K562 (cell line): ENCODE data around the gene SLC25A33. TPM values are rescaled to one million over a fixed set of nuclear protein-coding genes. Genes with fewer than 3 reads are reported as not detected.

Experiments used
- ATAC-seq: fragments of 200-7000 bp; cut with Tn5 transposase; 3 replicates; pipeline ENCODE4 v1.9.1; 2020; ENCODE audit warnings: moderate library complexity
- BruUV-seq: library from RNA; stranded (reverse); fragments of 400-500 nt; replicated peaks from 2 replicates; lab custom pipeline; 2021; lab: Mats Ljungman, UMichigan
- CTCF ChIA-PET: fragments of 300-600 bp; formaldehyde crosslinking; extraction: SDS; loops from one replicate; lab custom pipeline; 2021; ENCODE audit warnings: low intra/inter-chr PET ratio; lab: Yijun Ruan, JAX
- POLR2A ChIA-PET: fragments of 300-600, 350-650 bp; sonication (Branson Sonifier 250); formaldehyde crosslinking; extraction: SDS; loops from one replicate; lab custom pipeline; 2021; ENCODE audit warnings: antibody characterized with exemption, inconsistent platforms; lab: Yijun Ruan, JAX
- DNase-seq, 4 experiments: peaks; one replicate each; pipeline versions ENCODE4 v3.0.0 to v3.0.0-alpha.2; 2011 to 2018; ENCODE audit warnings: low spot score in 3 of 4, mixed read lengths in 3 of 4; ENCODE audit errors: extremely low read depth in 1 of 4
- FAIRE-seq: peaks from 2 replicates; lab custom pipeline; 2011; peaks lifted over from hg19 to GRCh38; lab: Jason Lieb, UNC
- H2AFZ ChIP-seq: 2 replicates; pipeline ENCODE4 v1.6.0; 2011; ENCODE audit warnings: low read depth, low read length, control low read depth, inconsistent platforms
- H3K27ac ChIP-seq: fragments of 200-600 bp; 3 replicates; pipeline ENCODE4 v1.8.0; 2011; ENCODE audit warnings: low read depth, mild to moderate bottlenecking, control low read depth, inconsistent platforms, low read length, moderate library complexity, mixed read lengths; ENCODE audit errors: extremely low read depth
- H3K27me3 ChIP-seq, 2 experiments: fragments of 300-600 bp in 1 of 2; 2 replicates in 1 of 2; 3 replicates in 1 of 2; pipeline versions ENCODE4 v1.6.0 to v1.8.0; 2011; ENCODE audit warnings: inconsistent platforms in 2 of 2, low read length in 2 of 2, mild to moderate bottlenecking in 1 of 2, mixed read lengths in 1 of 2, moderate library complexity in 1 of 2; ENCODE audit not compliant: control insufficient read depth in 2 of 2, insufficient read depth in 2 of 2
- H3K36me3 ChIP-seq: fragments of 300-600 bp; 3 replicates; pipeline ENCODE4 v1.8.0; 2011; ENCODE audit warnings: mild to moderate bottlenecking, low read length, inconsistent platforms; ENCODE audit not compliant: control insufficient read depth, insufficient read depth
- H3K4me1 ChIP-seq, 2 experiments: fragments of 200-600 bp in 1 of 2; replicated peaks in 1 of 2; 2 replicates in 1 of 2; 3 replicates in 1 of 2; pipeline versions ENCODE4 v1.5.1 to v1.8.0; 2011; ENCODE audit warnings: inconsistent platforms in 2 of 2, low read length in 2 of 2, mild to moderate bottlenecking in 1 of 2, mixed read lengths in 1 of 2, moderate library complexity in 1 of 2; ENCODE audit not compliant: control insufficient read depth in 2 of 2, insufficient read depth in 2 of 2
- H3K4me2 ChIP-seq: 2 replicates; pipeline ENCODE4 v1.6.1; 2011; ENCODE audit warnings: low read length, control low read depth, inconsistent platforms, mixed read lengths; ENCODE audit not compliant: insufficient read depth
- H3K4me3 ChIP-seq: fragments of 200-600 bp; sonication (generic), shearing (Covaris generic); 2 replicates; pipeline ENCODE4 v1.5.1; 2016; ENCODE audit warnings: control low read depth, inconsistent platforms
- H3K79me2 ChIP-seq: fragments of 200-600 bp; 3 replicates; pipeline ENCODE4 v1.8.0; 2011; ENCODE audit warnings: low read length, inconsistent platforms; ENCODE audit not compliant: control insufficient read depth, insufficient read depth
- H3K9ac ChIP-seq, 2 experiments: 2 replicates each; pipeline versions ENCODE4 v1.6.0 to v1.6.1; 2011; ENCODE audit warnings: low read depth in 2 of 2, low read length in 2 of 2, control low read depth in 1 of 2, inconsistent platforms in 1 of 2, mild to moderate bottlenecking in 1 of 2, mixed read lengths in 1 of 2; ENCODE audit not compliant: insufficient read depth in 1 of 2
- H3K9me1 ChIP-seq: one replicate; pipeline ENCODE4 v1.6.0; 2011; ENCODE audit warnings: inconsistent platforms, mild to moderate bottlenecking, low read length, moderate library complexity; ENCODE audit not compliant: control insufficient read depth, insufficient read depth
- H3K9me3 ChIP-seq: replicated peaks from 2 replicates; pipeline ENCODE4 v1.5.1; 2011; ENCODE audit warnings: low read depth, low read length, inconsistent platforms; ENCODE audit not compliant: control insufficient read depth, insufficient read depth
- H4K20me1 ChIP-seq: replicated peaks from 2 replicates; pipeline ENCODE4 v1.6.1; 2011; ENCODE audit warnings: low read length, inconsistent platforms, mixed read lengths; ENCODE audit not compliant: control insufficient read depth, insufficient read depth
- ZNF280A ChIP-seq: fragments of 450-650 bp; IDR thresholded peaks from 2 replicates; pipeline ENCODE4 v1.6.1; 2018; ENCODE audit warnings: mild to moderate bottlenecking, low read depth; ENCODE audit not compliant: partially characterized antibody
- WGBS: fragments of 100-300 bp; shearing (Covaris generic); methylation state at CpG from one replicate; pipeline ENCODE4 v1.1.6; 2016; ENCODE audit warnings: low coverage, mixed read lengths; ENCODE audit not compliant: insufficient coverage; ENCODE audit errors: missing lambda C conversion rate; 5-methylcytosine and 5-hydroxymethylcytosine counted together
- in situ Hi-C: fragments of 300-500 bp; cut with MboI; formaldehyde crosslinking; loops from 4 replicates; pipeline ENCODE4 v1.15.0; 2018; ENCODE audit warnings: inconsistent platforms, mixed read lengths
- intact Hi-C: fragments of 100-400 bp; cut with micrococcal nuclease; formaldehyde crosslinking; loops from 2 replicates; pipeline ENCODE4 v1.14.2; 2022
- polyA plus RNA-seq, 8 experiments: library from polyadenylated mRNA; depleted of rRNA in 4 of 8; stranded (reverse) in 5 of 8; unstranded in 3 of 8; fragments of >200 nt; fragmentation: Nextera tagmentation in 2 of 8; fragmentation: Illumina TruSeq in 1 of 8; extraction: Ambion mirVana in 2 of 8; extraction: Trizol in 1 of 8; gene quantifications; 2 replicates each; pipeline versions ENCODE4 v1.2.1 to v1.2.3, GENCODE V29; 2011 to 2014; ENCODE audit warnings: inconsistent platforms in 1 of 8, missing spikeins in 1 of 8
- total RNA-seq, 7 experiments: library from RNA; depleted of rRNA in 6 of 7; stranded (reverse); fragments of >200 nt in 6 of 7; fragmentation: Illumina TruSeq in 2 of 7; extraction: Trizol in 2 of 7; gene quantifications; 2 replicates each; pipeline versions ENCODE4 v1.2.1 to v1.2.3, GENCODE V29; 2011 to 2021; ENCODE audit warnings: low replicate concordance in 1 of 7
- TF ChIP-seq, protein P1 (sequence below): fragments of 250-450 bp; sonication (Bioruptor Pico); IDR thresholded peaks from 2 replicates; pipeline ENCODE4 v1.8.0; 2022; ENCODE audit warnings: inconsistent platforms, mild to moderate bottlenecking, moderate library complexity, borderline replicate concordance

SLC25A33 gene
- total and polyA plus RNA-seq, 9 of the 15 experiments (the other 6 are each of a cell fraction or from before 2014, with no cell fraction given): 3.2 to 23.5 (median 17.5) TPM

DNA sequence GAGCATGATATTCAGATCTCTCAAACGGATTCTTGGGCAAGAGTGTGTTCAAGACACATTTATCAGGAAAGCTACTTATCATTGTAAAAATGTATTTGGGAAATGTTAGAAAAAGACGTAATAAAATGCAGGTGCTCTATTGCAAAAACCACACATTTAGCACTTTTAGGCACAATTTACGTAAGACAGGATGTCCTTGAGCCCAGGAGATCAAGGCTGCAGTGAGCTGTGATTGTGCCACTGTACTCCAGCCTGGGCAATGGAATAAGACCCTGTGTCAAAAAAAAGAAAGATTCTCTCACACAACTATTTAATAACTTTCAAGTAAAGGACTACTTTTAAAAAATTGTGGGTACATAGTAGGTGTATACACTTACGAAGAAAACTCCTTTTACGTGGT, 18.4 kb downstream of the SLC25A33 start:
- Histone ChIP-seq H3K27me3 (no peaks in the 10 kb centered on the region), H3K9me3 (no peaks in the 10 kb centered on the region), H3K4me3 (no peak overlapping the region)
- intact Hi-C loops (no loop called here), in situ Hi-C loops (no loop called here)
- WGBS: 85% methylated on average over 5 of the region's 5 CpGs
- no peak for TF ChIP-seq ZNF280A
- TF ChIP-seq, protein P1, sequence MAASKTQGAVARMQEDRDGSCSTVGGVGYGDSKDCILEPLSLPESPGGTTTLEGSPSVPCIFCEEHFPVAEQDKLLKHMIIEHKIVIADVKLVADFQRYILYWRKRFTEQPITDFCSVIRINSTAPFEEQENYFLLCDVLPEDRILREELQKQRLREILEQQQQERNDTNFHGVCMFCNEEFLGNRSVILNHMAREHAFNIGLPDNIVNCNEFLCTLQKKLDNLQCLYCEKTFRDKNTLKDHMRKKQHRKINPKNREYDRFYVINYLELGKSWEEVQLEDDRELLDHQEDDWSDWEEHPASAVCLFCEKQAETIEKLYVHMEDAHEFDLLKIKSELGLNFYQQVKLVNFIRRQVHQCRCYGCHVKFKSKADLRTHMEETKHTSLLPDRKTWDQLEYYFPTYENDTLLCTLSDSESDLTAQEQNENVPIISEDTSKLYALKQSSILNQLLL (CRISPR knock-in tag): 0 out of 2 replicates have a peak, but pooled peaks have one; percentile 25
- TF ChIP-seq, all 486 proteins: peak for 1
- ATAC-seq (no peak), FAIRE-seq (no peak), DNase-seq (no peak)
- ChIA-PET CTCF (interaction anchor here (0.8 kb wide), 1 partner anchor 63 kb away, joined by 4 read pairs; no protein-coding TSS in a partner anchor), POLR2A (interaction anchor here (0.7 to 1.8 kb wide), 7 partner anchors 9 to 20 kb away, joined by 3 to 8 read pairs (median 4); partner anchors contain the start of gene SLC25A33)
- BruUV-seq: no TSS peak
- H3K27ac ChIP-seq: no peak overlapping the region
- H2AFZ ChIP-seq: no peak overlapping the region
- peaks cover 79% of the 10 kb centered on the region for H3K36me3 ChIP-seq
- no peaks in the 10 kb centered on the region; the same call in 1 of the 2 replicates for H4K20me1 ChIP-seq
- H3K4me1 ChIP-seq: peaks cover 3 to 8% of the 10 kb centered on the region in 2 experiments; a peak in 2 of 5 replicates
- peaks cover 37% of the 10 kb centered on the region for H3K79me2 ChIP-seq
- no peaks in the 10 kb centered on the region for H3K9me1 ChIP-seq
- H3K4me2 ChIP-seq: no peak overlapping the region
- H3K9ac ChIP-seq: no peak overlapping the region
